Measurements from ENCODE around the gene PCNP.
"Not testable (repeated sequence)": the region's sequence is repeated elsewhere in the genome, so short reads cannot be mapped to it uniquely, and the experiment has no call there.

The PCNP gene

DNA sequence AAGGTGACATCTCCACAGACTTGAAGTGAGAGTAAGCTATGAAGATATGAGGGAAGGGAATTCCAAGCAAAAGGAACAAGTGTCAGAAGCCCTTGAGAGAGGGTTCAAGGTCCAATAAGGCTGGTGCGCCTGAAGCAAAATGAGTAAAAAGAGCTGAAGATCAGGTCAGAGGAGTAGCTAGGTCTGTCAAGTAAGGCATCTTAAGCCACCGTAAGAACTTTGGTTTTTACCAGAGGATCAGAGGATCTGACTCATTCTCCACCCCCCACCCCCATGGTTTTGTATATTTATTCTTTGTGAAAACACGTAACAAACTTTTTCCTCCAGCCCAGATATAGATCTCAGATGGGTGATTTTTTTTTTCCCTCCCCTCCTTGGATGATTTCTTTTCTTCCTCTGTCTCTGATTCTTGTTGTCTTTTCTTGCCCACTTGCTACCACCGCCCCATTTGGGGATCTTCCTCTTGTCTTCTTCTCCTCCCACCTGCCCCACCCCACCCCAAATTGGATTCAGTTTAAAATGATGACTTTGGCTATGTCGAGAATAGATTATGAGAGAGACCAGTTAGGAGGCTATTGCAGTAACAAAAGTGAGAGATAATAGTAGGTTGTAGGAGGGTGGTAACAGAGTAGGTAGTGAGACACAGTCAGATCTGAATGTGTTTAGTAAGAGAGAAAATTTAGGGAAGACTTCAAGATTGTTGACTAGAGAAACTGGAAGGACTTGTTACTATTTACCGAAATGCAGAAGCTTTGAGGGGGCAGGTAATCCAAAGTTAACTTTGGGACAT is 6.3 kb upstream of the PCNP start:
- DNase-seq, result no peak

DNA sequence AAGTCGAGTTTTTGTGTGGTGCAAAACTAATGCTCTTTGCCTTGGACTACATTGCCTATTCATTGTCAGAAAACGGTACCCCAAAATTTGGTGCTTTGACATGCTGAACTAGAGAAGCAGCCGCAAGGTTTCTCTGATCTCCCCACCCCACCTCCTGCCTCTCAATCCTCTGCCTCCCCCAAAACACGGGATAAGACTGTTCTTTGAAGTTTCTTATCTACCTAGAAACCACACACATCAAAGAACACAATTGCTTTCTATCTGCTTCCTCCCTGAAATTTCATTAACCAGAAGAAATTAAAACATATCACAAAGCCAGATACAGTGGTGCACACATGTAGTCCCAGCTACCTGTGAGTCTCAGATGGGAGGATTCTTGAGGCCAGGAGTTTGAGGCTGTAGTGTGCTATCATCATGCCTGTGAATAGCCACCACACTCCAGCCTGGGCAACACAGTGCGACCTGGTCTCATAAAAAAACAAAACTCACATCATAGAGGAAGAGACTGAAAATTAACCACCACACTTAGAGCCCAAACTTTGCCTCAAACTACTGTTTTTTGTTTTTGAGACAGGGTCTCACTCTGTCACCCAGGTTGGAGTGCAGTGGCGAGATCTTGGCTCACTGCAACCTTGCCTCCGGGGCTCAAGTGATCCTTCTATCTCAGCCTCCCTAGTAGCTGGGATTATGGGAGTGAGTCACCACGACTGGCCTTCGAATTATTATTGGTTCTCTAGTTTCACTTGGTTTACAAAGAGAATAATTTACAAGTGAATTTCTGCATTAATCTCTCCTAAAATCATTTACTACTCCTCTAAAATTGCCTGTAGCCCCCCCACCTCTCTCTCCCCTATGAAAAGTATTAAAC is 2.7 kb upstream of the PCNP start:
- no peak for DNase-seq

DNA sequence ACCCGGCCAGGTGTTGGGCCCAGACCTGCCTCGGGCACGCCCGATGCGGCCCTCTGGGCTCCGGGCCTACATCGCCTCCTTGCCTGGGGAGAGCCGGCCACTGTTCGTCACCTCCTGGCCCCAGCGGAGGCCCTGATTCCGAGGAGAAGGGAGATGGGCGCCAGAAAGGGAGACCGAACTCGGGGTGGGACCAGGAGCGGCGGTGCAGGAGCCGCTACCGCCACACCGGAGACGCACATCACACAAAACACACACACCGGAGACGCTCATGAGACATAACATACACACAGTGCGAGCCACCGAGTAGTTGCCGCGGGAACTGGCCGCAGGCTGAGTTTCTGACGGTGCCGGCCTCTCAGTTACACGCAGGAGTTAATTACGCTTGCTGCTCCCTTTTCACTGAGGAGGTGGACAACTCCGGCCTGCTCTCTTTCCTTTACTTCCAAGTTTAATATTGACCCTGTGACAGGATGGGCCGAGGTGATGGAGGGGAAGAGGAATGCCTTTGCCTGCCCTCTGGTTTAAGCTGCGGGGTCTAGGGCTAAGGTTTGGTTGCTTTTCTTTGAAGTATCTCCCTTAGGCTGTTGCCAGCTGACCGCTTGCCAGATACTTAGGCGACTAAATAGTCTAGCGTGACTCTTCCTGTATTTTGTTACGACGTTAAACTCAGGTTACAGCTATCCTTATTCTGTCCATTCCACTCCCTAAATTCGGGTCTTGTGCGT is 570 bp downstream of the PCNP start:
- DNase-seq, result peak; percentile 17

- no peak for DNase-seq
These were observed 3.3 kb downstream of the PCNP start for GRCh38 chr3:101577286-101577685.

DNA sequence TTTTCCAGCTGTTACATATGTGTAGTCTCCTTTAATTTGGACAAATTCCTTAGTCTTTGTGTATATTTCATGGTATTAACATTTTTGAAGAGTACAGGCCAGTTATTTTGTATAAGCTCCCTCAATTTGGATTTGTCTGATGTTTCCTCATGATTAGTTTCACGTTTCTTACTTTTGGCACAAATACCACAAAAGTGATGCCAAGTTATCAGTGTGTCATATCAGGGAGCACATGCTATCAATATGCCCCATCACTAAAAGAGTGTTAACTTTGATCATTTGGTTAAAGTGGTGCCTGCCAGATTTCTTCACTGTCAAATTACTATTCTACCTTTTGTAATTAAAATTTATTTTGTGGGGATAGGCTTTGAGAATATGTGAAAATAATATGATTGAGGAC is 14.6 kb downstream of the PCNP start:
- no peak for DNase-seq

DNA sequence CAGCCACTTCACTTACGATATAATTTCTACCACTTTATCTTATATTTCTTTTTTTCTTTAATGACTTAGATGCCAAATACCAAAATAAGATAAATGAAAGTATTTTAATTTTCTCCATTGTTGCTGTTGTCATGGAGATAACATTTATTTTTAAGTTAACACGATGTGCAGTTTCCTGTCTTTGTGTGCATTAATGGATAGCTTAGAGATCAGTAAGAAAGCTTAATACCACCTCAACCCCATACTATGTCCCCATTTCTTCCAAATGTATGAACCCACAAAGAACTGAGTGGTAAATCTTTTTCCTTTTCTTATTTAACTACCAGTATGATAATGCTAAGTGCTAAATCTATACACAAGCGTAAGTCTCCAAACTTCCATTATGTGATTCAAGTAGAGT is 17.1 kb downstream of the PCNP start:
- DNase-seq, result no peak

- DNase-seq, result no peak
These were observed 28.8 kb downstream of the PCNP start for GRCh38 chr3:101602731-101603130.

DNA sequence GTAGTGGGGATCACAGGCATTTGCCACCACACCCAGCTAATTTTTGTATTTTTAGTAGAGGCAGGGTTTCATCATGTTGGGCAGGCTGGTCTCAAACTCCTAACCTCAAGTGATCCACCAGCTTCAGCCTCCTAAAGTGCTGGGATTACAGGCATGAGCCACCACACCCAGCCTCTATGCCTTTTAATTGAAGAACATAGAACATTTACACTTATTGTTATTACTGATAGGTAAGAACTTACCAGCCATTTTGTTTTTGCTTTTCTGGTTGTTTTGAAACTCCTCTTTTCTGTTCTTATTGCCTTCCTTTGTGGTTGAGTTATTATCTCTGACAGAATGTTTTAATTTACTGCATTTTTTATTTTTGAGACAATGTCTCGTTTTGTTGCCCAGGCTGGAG is 29.2 kb downstream of the PCNP start:
- no peak for DNase-seq

- not testable (repeated sequence) for DNase-seq
These were observed 31.4 kb downstream of the PCNP start for GRCh38 chr3:101605398-101605797.

DNA sequence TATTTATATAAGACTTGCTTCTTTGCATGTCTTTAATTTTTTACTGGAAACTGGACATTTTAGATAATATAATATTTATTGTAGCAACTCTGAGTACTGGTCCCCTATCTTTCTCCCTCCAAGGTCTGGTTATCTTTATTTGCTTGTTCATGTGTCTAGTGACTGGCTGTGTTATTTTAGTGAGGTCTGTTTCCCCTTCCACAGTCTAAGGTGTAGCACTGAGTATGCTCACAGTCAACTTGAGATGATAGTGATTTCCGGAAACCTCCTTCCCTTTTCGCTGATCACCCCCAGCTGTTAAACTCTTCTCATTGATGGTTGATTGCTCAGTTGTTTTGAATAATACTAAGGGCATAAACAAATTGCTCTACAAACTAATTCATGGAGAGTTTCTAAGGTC is 37.0 kb downstream of the PCNP start:
- DNase-seq, result no peak

DNA sequence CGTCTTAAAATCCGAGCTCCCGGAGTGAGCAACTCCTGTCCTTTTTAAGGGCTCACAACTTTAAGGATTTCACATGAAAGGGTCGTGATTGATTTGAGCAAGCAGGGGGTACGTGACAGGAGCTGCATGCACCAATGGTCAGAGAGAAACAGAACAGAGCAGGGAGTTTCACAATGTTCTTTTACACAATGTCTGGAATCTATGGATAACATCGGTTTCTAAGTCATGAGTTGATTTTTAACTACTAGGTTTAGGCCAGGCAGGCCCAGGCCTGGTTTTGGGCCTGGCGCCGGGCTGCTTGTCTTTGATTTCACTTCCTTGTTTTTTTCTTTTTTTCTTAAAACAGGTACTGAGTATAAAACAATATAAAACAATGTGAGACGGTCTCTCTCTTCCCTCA is 39.0 kb downstream of the PCNP start:
- not testable (repeated sequence) for DNase-seq

DNA sequence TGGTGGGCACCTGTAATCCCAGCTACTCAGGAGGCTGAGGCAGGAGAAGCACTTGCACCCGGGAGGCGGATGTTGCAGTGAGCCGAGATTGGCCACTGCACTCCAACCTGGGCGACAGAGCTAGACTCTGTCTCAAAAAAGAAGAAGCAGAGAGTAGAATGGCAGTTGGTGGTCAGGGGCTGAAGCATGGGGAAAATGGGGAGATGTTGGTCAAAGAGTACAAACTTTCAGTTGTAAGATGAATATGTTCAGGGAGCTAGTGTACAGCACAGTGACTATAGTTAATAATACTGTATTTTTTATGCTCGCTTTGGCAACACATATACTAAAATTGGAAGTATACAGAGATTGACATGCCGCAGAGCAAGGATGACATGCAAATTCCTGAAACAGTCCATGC is 41.5 kb downstream of the PCNP start:
- DNase-seq, result no peak

- no peak for DNase-seq
These were observed 43.5 kb downstream of the PCNP start for GRCh38 chr3:101617478-101617877.

DNA sequence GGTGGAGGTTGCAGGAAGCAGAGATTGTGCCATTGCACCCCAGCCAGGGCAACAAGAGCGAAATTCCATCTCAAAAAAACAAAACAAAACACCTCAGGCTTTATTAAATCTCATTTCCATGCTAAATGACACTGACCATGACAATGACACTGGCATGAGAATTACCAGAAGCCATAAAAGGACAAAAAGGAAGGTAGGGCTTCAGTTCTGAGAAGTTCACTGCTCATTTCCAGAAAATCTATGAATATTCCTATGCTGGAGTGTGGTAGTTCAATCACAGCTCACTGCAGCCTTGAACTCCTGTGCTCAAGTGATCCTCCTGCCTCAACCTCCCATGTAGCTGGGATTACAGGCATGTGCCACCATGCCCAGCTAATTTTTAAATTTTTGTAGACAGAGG is 44.7 kb downstream of the PCNP start:
- no peak for DNase-seq

GRCh38 chr3:101619734-101620133 is 45.8 kb downstream of the PCNP start:
- no peak for DNase-seq

DNA sequence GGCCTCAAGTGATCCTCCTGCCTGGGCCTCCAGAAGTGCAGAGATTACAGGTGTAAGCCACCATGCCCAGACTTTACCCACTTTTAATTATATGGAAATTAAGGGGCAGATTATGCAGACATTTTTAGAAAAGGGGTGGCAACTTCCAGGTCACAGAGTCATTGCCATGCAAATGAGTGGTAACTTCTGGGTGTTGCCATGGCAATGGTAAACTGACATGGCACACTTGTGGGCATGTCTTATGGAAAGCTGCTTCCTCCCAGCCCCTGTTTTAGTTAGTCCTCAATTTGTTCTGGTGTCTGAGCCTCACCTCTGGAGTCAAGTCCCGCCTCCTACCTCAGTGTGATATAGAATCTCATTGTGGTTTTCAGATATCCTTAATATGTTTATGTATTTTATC is 49.7 kb downstream of the PCNP start:
- no peak for DNase-seq

DNA sequence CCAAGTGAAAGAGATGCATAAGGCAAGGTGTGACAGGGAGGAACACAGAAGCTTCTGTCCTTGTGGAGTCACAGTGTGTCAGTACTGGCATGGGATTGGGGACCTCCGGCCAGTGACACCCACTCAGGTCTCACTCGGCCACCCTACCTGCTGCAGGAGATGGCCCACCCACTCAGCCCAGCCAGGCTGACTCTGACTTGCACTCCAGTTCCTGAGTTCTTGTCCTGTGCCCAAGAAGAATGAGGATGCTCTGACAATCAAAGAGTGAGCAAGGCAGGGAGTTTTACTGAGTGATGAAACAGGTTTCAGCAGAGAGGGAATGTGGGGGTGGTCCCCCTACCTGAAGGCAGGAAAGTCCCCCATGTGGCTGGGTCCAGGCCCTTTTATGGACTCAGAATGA is 50.9 kb downstream of the PCNP start:
- no peak for DNase-seq

GRCh38 chr3:101625879-101626278 is 51.9 kb downstream of the PCNP start:
- no peak for DNase-seq

DNA sequence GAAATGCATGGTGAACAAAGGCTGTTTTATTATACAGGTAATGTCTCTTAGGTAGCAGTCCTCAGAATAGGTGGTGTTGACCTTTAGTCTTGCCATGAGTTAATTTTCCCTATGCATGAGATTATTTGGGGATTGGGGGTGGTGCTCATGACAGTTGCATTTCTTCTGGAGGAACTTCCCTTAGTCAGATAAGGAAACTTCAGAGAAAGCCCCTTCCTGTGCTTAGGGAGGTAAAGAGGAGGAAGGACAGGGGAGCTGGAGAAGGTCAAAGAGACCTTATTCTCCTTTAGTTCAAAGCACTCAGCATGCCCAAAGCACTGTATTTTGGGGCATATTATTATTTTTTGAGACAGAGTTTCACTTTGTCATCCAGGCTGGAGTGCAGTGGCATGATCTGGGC is 55.2 kb downstream of the PCNP start:
- no peak for DNase-seq

DNA sequence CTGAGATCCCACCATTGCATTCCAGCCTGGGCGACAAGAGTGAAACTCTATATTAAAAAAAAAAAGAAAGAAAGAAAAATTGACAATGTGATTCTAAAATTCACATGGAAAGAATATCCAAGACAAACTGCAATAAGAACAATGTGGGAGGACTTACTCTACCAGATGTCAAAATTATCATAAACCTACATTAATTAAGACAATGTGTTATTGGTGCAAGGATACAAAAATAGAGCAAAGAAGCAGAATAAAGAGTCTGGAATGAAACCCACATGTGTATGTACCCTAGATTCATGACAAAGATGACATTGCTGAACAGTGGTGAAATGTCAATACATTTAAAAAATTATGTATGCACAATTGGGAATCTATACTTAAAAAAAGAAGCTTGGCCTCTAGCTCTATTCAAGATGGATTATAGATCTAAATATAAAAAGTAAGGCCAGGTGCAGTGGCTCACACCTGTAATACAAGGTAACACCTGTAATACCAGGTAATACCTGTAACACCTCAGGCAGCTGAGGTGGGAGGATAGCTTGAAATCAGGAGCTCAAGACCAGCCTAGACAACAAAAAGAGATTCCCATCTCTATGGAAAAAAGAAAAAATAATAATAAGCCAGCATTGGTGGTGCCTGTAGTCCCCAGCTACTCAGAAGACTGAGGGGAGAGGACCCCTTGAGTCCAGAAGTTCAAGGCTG is 57.3 kb downstream of the PCNP start:
- DNase-seq, result no peak

DNA sequence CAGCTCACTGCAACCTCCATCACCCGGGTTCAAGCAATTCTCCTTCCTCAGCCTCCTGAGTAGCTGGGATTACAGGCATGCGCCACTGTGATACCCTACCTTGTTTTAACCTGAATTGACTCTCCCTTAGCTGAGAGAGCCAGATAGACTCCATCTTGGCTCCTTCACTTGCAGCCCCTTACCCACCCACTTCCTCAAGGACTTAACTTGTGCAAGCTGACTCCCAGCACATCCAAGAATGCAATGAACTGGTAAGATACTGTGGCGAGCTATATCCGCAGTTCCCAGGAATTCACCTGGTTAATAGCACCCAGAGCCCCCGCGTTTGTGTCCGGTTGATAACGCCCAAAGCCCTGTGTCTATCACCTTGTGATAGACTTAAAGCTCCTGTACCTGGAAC is 58.0 kb downstream of the PCNP start:
- DNase-seq, result not testable (repeated sequence)

- DNase-seq, result no peak
These were observed 58.6 kb downstream of the PCNP start for GRCh38 chr3:101632586-101632985.

DNA sequence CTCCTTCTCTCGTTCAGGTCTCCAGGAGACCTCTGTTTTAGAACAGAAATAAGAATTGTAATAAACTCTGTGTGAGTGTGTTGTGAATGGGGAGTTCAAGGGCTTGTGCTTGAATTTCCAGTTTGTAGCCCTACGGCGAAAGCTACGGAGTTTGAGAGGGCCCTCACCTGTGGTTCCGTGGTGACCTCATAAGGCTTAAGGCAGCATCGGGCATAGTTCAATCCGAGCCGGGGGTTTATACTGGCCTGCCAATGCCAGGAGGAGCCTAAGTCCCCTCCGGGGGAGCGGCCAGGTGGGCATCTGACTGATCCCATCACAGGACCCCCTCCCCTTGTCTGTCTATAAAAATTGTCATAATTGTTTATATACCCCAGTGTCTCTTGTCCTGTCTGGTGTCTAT is 59.2 kb downstream of the PCNP start:
- no peak for DNase-seq
